ENCODE measurements around the gene DAGLA.

DNA sequence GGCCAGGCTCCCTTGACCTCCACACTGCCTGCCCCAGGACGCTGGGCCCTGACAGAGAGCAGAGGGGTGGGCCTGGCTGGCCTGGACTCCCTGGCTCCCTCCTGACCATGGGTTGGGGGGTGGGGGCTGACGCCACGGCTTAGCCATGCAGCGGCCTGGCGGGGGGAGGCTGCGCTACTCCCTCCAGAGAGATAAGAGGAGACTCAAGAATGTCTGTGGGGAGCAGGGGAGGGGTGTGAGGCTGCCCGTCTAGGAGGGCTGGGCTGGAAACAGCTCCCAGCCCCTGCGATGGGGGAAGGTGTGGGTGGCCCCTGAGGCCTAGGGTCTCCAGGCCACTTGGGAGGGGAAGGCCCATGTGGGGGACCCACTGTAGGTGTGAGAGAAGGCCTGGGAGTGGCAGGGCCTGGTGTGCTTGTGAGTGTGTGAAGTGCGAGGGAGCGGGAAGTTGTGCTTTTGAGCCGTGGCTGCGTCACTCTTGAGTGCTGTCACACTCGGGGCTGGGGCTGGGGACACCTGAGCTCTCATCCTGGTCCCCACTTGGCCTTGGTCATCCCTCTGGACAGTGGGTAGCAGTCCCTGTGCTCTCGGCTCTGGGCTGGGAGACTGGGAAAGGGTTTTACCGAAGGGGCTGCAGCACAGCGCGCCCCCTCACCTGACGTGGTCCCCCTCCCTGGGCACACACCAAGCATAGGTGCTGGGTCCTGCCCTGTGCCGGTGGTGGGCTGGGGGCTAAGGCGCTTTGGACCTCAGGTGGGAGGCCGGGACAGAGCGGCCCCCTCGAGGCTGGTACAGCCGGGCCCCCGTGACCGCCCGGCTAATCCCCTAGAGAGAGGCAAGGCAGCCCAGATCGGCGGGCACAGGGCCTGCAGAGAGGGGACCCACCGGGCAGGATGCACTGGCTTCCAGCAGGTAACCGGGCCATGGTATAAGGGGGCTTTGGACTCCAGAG lies 74.6 kb downstream of the DAGLA start:
- TF ChIP-seq, protein P1, sequence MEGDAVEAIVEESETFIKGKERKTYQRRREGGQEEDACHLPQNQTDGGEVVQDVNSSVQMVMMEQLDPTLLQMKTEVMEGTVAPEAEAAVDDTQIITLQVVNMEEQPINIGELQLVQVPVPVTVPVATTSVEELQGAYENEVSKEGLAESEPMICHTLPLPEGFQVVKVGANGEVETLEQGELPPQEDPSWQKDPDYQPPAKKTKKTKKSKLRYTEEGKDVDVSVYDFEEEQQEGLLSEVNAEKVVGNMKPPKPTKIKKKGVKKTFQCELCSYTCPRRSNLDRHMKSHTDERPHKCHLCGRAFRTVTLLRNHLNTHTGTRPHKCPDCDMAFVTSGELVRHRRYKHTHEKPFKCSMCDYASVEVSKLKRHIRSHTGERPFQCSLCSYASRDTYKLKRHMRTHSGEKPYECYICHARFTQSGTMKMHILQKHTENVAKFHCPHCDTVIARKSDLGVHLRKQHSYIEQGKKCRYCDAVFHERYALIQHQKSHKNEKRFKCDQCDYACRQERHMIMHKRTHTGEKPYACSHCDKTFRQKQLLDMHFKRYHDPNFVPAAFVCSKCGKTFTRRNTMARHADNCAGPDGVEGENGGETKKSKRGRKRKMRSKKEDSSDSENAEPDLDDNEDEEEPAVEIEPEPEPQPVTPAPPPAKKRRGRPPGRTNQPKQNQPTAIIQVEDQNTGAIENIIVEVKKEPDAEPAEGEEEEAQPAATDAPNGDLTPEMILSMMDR (IDR thresholded peaks at IDR 0.05), result no peak
- no peak for TF ChIP-seq POLR2A (IDR thresholded peaks at IDR 0.05)
